ENCODE results near the gene ACTA1. TPM values are rescaled to one million over a fixed set of nuclear protein-coding genes. Genes with fewer than 3 reads are reported as not detected.

ACTA1 gene
- total and polyA plus RNA-seq, 2 of the 13 experiments (the other 11 are each of a cell fraction or from before 2014, with no cell fraction given) = 1.4 to 5.2 TPM

- TF ChIP-seq SOX13 (IDR thresholded peaks at IDR 0.05) (no peak), SOX13 (CRISPR knock-in tag; conservative IDR thresholded peaks at IDR 0.05 in 1 of 2, IDR thresholded peaks at IDR 0.05 in 1 of 2) (peak in 1 of 2 experiments; percentile 72; a peak in 2 of 4 replicates), KLF9 (CRISPR knock-in tag; IDR thresholded peaks at IDR 0.05; ENCODE audit: low read depth) (no peak), FOXA3 (CRISPR knock-in tag; IDR thresholded peaks at IDR 0.05) (peak; percentile 61), ZFP37 (CRISPR knock-in tag; IDR thresholded peaks at IDR 0.05; ENCODE audit: borderline replicate concordance) (no peak), PAXIP1 (CRISPR knock-in tag; conservative IDR thresholded peaks at IDR 0.05) (peak; percentile 44; the same call in 1 of the 2 replicates), ZNF205 (CRISPR knock-in tag; IDR thresholded peaks at IDR 0.05) (no peak), ZNF792 (CRISPR knock-in tag; IDR thresholded peaks at IDR 0.05) (peak; percentile 48; the same call in 1 of the 2 replicates), ZNF772 (CRISPR knock-in tag; IDR thresholded peaks at IDR 0.05) (0 out of 2 replicates have a peak, but pooled peaks have one; percentile 29), ZNF747 (CRISPR knock-in tag; IDR thresholded peaks at IDR 0.05; ENCODE audit: borderline replicate concordance) (no peak), ARNT2 (CRISPR knock-in tag; IDR thresholded peaks at IDR 0.05; ENCODE audit: low read depth) (no peak), SMAD3 (CRISPR knock-in tag; IDR thresholded peaks at IDR 0.05) (no peak), MED8 (CRISPR knock-in tag; IDR thresholded peaks at IDR 0.05; ENCODE audit: insufficient replicate concordance) (no peak), ISX (CRISPR knock-in tag; conservative IDR thresholded peaks at IDR 0.05) (no peak), SALL1 (CRISPR knock-in tag; IDR thresholded peaks at IDR 0.05) (peak; percentile 39; the same call in 1 of the 2 replicates), ASH2L (IDR thresholded peaks at IDR 0.05; ENCODE audit: insufficient read length, low read depth, low read length) (peak; percentile 24), ZNF331 (CRISPR knock-in tag; IDR thresholded peaks at IDR 0.05) (no peak), GZF1 (CRISPR knock-in tag; IDR thresholded peaks at IDR 0.05) (no peak), ZNF546 (CRISPR knock-in tag; conservative IDR thresholded peaks at IDR 0.05) (no peak), PHF20 (CRISPR knock-in tag; IDR thresholded peaks at IDR 0.05) (no peak), MXI1 (IDR thresholded peaks at IDR 0.05; ENCODE audit: borderline replicate concordance, low read depth, low read length) (no peak), HOXA3 (CRISPR knock-in tag; IDR thresholded peaks at IDR 0.05) (no peak; the same call in 1 of the 2 replicates), CC2D1A (CRISPR knock-in tag; IDR thresholded peaks at IDR 0.05) (no peak), ZFP1 (CRISPR knock-in tag; IDR thresholded peaks at IDR 0.05) (no peak), KDM6A (CRISPR knock-in tag; IDR thresholded peaks at IDR 0.05; ENCODE audit: low read depth) (no peak), ZNF281 (CRISPR knock-in tag; IDR thresholded peaks at IDR 0.05; ENCODE audit: borderline replicate concordance) (peak; percentile 93)
Observed at GRCh38 chr1:229406798-229407197, 27.1 kb downstream of the ACTA1 start (continued).
